ENCODE measurements around the gene LTC4S. TPM values are rescaled to one million over a fixed set of nuclear protein-coding genes. Genes with fewer than 3 reads are reported as not detected.

LTC4S gene
- total RNA-seq, 6 donors from 2014 or later: 6.7 to 33.1 (median 21.3) TPM

DNA sequence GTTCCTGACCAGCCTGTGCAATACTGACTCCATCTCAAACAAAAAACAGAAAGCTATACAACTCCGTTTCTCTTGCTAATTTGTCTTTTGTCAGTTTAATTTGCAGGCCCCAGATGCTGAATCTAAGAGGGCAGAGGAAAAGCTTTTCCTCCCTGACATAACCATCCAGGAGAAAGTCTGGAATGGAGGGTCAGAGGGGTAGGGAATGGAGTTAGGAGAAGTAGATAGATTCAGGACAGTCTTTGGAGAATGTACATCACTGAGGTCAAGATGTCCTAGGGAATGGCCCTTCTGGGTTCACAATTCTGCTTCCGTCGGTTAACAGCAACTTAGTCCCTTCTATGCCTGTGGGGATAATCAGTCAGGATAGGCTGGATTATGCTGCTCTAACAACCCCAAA is 20.3 kb downstream of the LTC4S start:
- no peaks in the 10 kb centered on the region for H3K9me3 ChIP-seq
- H3K36me3 ChIP-seq: peaks cover 0 to 21% (median 8%) of the 10 kb centered on the region in 4 donors
- no peak for DNase-seq
- no peak overlapping the region for H3K4me3 ChIP-seq
- WGBS, 2 donors: 79 to 86% methylated on average over 3 of the region's 3 CpGs
- ATAC-seq (ENCODE audit: low FRiP score in 2 of 2): no peak
- TF ChIP-seq CTCF (IDR thresholded peaks at IDR 0.05) (no peak), EP300 (IDR thresholded peaks at IDR 0.05) (no peak), POLR2AphosphoS5 (IDR thresholded peaks at IDR 0.05) (no peak), POLR2A (IDR thresholded peaks at IDR 0.05) (no peak)
- no peak overlapping the region for H3K27ac ChIP-seq
- peaks cover 18 to 28% (median 24%) of the 10 kb centered on the region in 4 donors for H3K4me1 ChIP-seq
- H3K27me3 ChIP-seq: no peaks in the 10 kb centered on the region

DNA sequence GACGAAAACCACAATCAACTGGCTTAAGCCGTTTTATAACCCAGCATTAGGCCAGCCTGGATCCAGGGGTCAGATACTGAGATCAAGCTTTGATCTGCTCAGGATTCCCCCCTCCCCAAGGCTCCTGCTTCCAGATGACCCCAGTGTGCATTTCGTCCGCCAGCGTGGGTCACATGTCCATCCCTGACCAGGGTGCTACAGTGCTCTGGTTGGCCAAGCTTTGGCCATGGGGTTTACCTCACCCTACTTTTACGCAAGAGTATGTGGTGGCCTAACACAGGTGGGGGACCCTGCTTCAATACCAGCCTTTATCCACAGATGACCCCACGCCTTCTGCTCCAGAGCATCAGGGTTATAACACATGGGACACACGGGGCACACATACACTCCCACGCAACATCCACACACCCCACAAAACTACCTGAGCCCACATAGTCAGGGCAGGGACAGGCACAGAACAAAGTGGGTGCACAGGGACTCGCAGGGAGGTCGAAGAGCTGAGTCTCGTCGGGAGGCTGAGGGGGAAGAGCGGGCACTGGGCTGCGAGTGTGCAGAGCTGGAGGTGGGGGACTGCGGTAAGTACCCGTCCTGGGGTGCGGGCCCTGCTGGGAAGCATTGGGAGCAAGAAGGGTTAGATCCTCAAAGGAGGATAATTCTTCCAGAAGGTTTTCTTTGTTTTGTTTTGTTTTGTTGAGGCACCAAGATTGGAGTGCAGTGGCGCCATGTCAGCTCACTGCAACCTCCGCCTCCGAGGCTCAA is 21.9 kb downstream of the LTC4S start:
- no peak for DNase-seq
- peaks cover 0 to 21% (median 8%) of the 10 kb centered on the region in 4 donors for H3K36me3 ChIP-seq
- H3K27me3 ChIP-seq: no peaks in the 10 kb centered on the region
- no peak for TF ChIP-seq POLR2AphosphoS5 (IDR thresholded peaks at IDR 0.05)
- no peak for TF ChIP-seq POLR2A (IDR thresholded peaks at IDR 0.05)
- TF ChIP-seq CTCF (IDR thresholded peaks at IDR 0.05): no peak
- TF ChIP-seq EP300 (IDR thresholded peaks at IDR 0.05): no peak
- H3K4me1 ChIP-seq: peaks cover 30 to 42% (median 39%) of the 10 kb centered on the region in 4 donors
- ATAC-seq (ENCODE audit: low FRiP score in 2 of 2): no peak
- WGBS, 2 donors: 98% methylated on average over 17 to 21 of the region's 21 CpGs
- no peaks in the 10 kb centered on the region for H3K9me3 ChIP-seq
- H3K4me3 ChIP-seq: no peak overlapping the region
- no peak overlapping the region for H3K27ac ChIP-seq

- H3K4me3 ChIP-seq: peak overlapping the region in 3 of 4 donors; percentile 51 to 61 (median 54)
These were observed 22.6 kb downstream of the LTC4S start for GRCh38 chr5:179816401-179816795.

DNA sequence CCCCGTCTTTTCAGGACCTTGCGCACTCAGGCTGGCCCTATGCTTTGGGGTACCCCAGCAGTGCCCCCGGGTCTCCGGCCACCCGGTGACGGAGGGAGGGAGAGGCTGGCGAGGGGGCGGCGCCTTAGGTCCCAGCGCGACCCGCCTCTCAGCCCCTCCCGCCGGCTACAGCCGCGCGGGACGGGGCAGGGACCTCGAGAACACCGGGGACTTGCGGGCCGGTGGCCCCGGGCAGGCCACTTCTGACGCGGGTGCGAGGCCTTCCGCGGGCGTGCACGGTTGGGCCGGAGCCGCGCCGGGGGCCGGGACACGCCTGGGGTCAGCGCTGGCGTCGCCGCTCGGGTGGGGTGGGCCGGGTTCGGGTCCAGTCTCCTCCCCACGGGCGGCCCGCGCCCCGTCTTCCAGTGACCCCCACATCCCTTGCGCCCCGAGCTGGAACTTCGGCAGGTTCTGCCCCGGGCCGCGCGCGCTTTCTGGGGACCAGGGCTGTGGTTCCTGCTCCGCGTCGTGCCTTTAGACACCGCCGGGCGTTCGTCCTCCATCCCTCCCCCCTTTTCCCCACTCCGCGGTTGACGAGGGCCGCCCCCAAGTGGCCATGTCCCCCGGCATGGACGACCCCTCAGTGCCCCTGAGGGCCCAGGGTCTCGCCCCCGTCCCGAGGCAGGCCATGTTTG is 23.1 kb downstream of the LTC4S start:
- Histone ChIP-seq H3K4me1 (peaks cover 31 to 44% (median 41%) of the 10 kb centered on the region in 4 donors), H3K27ac (peak overlapping the region; percentile 6 to 81 (median 66)), H3K4me3 (peak overlapping the region; percentile 32 to 61 (median 52)), H3K27me3 (no peaks in the 10 kb centered on the region), H3K36me3 (peaks cover 0 to 22% (median 8%) of the 10 kb centered on the region in 4 donors), H3K9me3 (no peaks in the 10 kb centered on the region)
- WGBS, 2 donors: 4 to 10% methylated on average over 3 to 20 of the region's 72 CpGs
- TF ChIP-seq POLR2AphosphoS5 (IDR thresholded peaks at IDR 0.05) (no peak), POLR2A (IDR thresholded peaks at IDR 0.05) (peak in 1 of 4 donors; percentile 35), CTCF (IDR thresholded peaks at IDR 0.05) (peak in 1 of 6 experiments; percentile 12), EP300 (IDR thresholded peaks at IDR 0.05) (no peak)
- DNase-seq (peak in 1 of 2 donors; percentile 90), ATAC-seq (ENCODE audit: low FRiP score in 2 of 2) (no peak)

More at GRCh38 chr5:179816401-179816795, 22.6 kb downstream of the LTC4S start:
- no peak for DNase-seq
- TF ChIP-seq POLR2A (IDR thresholded peaks at IDR 0.05): no peak
- no peak for TF ChIP-seq POLR2AphosphoS5 (IDR thresholded peaks at IDR 0.05)
- TF ChIP-seq CTCF (IDR thresholded peaks at IDR 0.05): no peak
- TF ChIP-seq EP300 (IDR thresholded peaks at IDR 0.05): no peak
- peaks cover 0 to 21% (median 8%) of the 10 kb centered on the region in 4 donors for H3K36me3 ChIP-seq
- H3K9me3 ChIP-seq: no peaks in the 10 kb centered on the region
- WGBS, 2 donors: 52 to 54% methylated on average over 19 to 23 of the region's 23 CpGs
- H3K4me1 ChIP-seq: peaks cover 30 to 42% (median 39%) of the 10 kb centered on the region in 4 donors
- H3K27me3 ChIP-seq: no peaks in the 10 kb centered on the region
- peak overlapping the region in 3 of 4 donors; percentile 58 to 81 (median 74) for H3K27ac ChIP-seq
- no peak for ATAC-seq (ENCODE audit: low FRiP score in 2 of 2)
